Testis (tissue), 2 donors: ENCODE data around the gene NHSL2.

Experiments used
- CTCF ChIP-seq, 3 experiments: fragments of 450-650 bp in 2 of 3; fragments of 200-600 bp in 1 of 3; sonication (generic) in 1 of 3; IDR thresholded peaks; one replicate each; pipeline ENCODE4 v1.5.1; 2016 to 2019; ENCODE audit warnings: antibody characterized with exemption in 3 of 3, mild to moderate bottlenecking in 2 of 3, moderate library complexity in 1 of 3
- POLR2A ChIP-seq: fragments of 450-650 bp; IDR thresholded peaks from one replicate; pipeline ENCODE4 v1.6.1; 2017; ENCODE audit warnings: antibody characterized with exemption, mild to moderate bottlenecking, moderate library complexity

GRCh38 chrX:71935476-71935875 lies 24.8 kb downstream of the NHSL2 start:
- TF ChIP-seq CTCF (IDR thresholded peaks at IDR 0.05) (no peak), POLR2A (no peak)
